HepG2 (cell line): ENCODE results near the gene FBXL22. TPM values are rescaled to one million over a fixed set of nuclear protein-coding genes. Genes with fewer than 3 reads are reported as not detected.

Experiments
- AGO1 ChIP-seq: fragments of 200-400 bp; formaldehyde crosslinking; IDR thresholded peaks from 2 replicates; pipeline ENCODE4 v1.6.1; 2017; ENCODE audit warnings: mild to moderate bottlenecking, low read depth, low read length, moderate library complexity; ENCODE audit not compliant: poor library complexity, severe bottlenecking
- ATRX ChIP-seq: sonication (generic); formaldehyde crosslinking; IDR thresholded peaks from 2 replicates; pipeline ENCODE4 v1.4.0; 2020; ENCODE audit warnings: missing genetic modification reagents, borderline replicate concordance
- FOXM1 ChIP-seq: sonication (generic); formaldehyde crosslinking; IDR thresholded peaks from 2 replicates; pipeline ENCODE4 v1.5.0; 2020; ENCODE audit warnings: missing genetic modification reagents
- FOXP4 ChIP-seq: sonication (generic); formaldehyde crosslinking; IDR thresholded peaks from 2 replicates; pipeline ENCODE4 v1.4.0; 2020; ENCODE audit warnings: missing genetic modification reagents
- HDAC1 ChIP-seq: sonication (generic); formaldehyde crosslinking; IDR thresholded peaks from 2 replicates; pipeline ENCODE4 v1.5.1; 2020; ENCODE audit warnings: mild to moderate bottlenecking, missing genetic modification reagents
- HNRNPK ChIP-seq: fragments of 200-400 bp; formaldehyde crosslinking; IDR thresholded peaks from 2 replicates; pipeline ENCODE4 v1.6.1; 2018; ENCODE audit warnings: low read length, low read depth, moderate library complexity, mild to moderate bottlenecking; ENCODE audit not compliant: poor library complexity, severe bottlenecking
- IKZF5 ChIP-seq: IDR thresholded peaks from 2 replicates; pipeline ENCODE4 v1.6.1; 2018; ENCODE audit warnings: missing genetic modification reagents, mild to moderate bottlenecking, missing compliant biosample characterization
- SAFB2 ChIP-seq: sonication (generic); formaldehyde crosslinking; IDR thresholded peaks from 2 replicates; pipeline ENCODE4 v1.5.1; 2020; ENCODE audit warnings: missing genetic modification reagents, low read depth, mild to moderate bottlenecking, borderline replicate concordance
- SMAD1 ChIP-seq: sonication (generic); formaldehyde crosslinking; IDR thresholded peaks from 2 replicates; pipeline ENCODE4 v1.4.0; 2020; ENCODE audit warnings: missing genetic modification reagents, low read depth, mild to moderate bottlenecking, borderline replicate concordance
- TBX3 ChIP-seq: fragments of 450-650 bp; IDR thresholded peaks from 2 replicates; pipeline ENCODE4 v1.6.1; 2017; ENCODE audit warnings: antibody characterized with exemption, mild to moderate bottlenecking, inconsistent platforms, borderline replicate concordance
- TEAD3 ChIP-seq: optimal IDR thresholded peaks from 2 replicates; pipeline ENCODE3; 2016; ENCODE audit warnings: borderline replicate concordance
- ZBTB25 ChIP-seq: IDR thresholded peaks from 2 replicates; pipeline ENCODE4 v1.6.1; 2018; ENCODE audit warnings: missing genetic modification reagents
- ZNF441 ChIP-seq: sonication (generic); formaldehyde crosslinking; IDR thresholded peaks from 2 replicates; pipeline ENCODE4 v1.7.0; 2021; ENCODE audit warnings: missing genetic modification reagents, borderline replicate concordance
- ZNF569 ChIP-seq: sonication (generic); formaldehyde crosslinking; IDR thresholded peaks from 2 replicates; pipeline ENCODE4 v1.5.0; 2020; ENCODE audit warnings: mild to moderate bottlenecking, missing genetic modification reagents, moderate library complexity, borderline replicate concordance
- ZNF576 ChIP-seq: sonication (generic); formaldehyde crosslinking; IDR thresholded peaks from 2 replicates; pipeline ENCODE4 v1.4.0; 2020; ENCODE audit warnings: mild to moderate bottlenecking, missing genetic modification reagents
- ZNF629 ChIP-seq: sonication (generic); formaldehyde crosslinking; conservative IDR thresholded peaks from 2 replicates; pipeline ENCODE4 v1.5.0; 2020; ENCODE audit warnings: missing genetic modification reagents
- ZNF709 ChIP-seq: sonication (generic); formaldehyde crosslinking; IDR thresholded peaks from 2 replicates; pipeline ENCODE4 v1.5.0; 2020; ENCODE audit warnings: mild to moderate bottlenecking, missing genetic modification reagents
- ZNF776 ChIP-seq: sonication (generic); formaldehyde crosslinking; IDR thresholded peaks from 2 replicates; pipeline ENCODE4 v1.4.0; 2020; ENCODE audit warnings: mild to moderate bottlenecking, missing genetic modification reagents
- ZNF792 ChIP-seq: IDR thresholded peaks from 2 replicates; pipeline ENCODE4 v1.6.1; 2016
- polyA plus RNA-seq, 8 experiments: library from polyadenylated mRNA; depleted of rRNA in 3 of 8; stranded (reverse) in 7 of 8; unstranded in 1 of 8; fragments of >200 nt; fragmentation: Illumina TruSeq in 4 of 8; extraction: Trizol in 4 of 8; gene quantifications; 2 replicates each; pipeline versions ENCODE4 v1.2.1 to v1.2.3, GENCODE V29; 2011 to 2016; ENCODE audit warnings: low read depth in 4 of 8, missing spikeins in 1 of 8, mixed read lengths in 1 of 8; ENCODE audit not compliant: insufficient read depth in 1 of 8
- total RNA-seq, 5 experiments: library from RNA; depleted of rRNA; stranded (reverse); fragments of >200 nt; fragmentation: Illumina TruSeq; extraction: Trizol; gene quantifications; 2 replicates each; pipeline ENCODE4 v1.2.3, GENCODE V29; 2016; ENCODE audit warnings: low read depth in 1 of 5
- TF ChIP-seq, protein P1 (sequence below): sonication (generic); formaldehyde crosslinking; IDR thresholded peaks from 2 replicates; pipeline ENCODE4 v1.9.0; 2021; ENCODE audit warnings: missing genetic modification reagents, mild to moderate bottlenecking, borderline replicate concordance
- TF ChIP-seq, protein P2 (sequence below): sonication (generic); formaldehyde crosslinking; IDR thresholded peaks from 2 replicates; pipeline ENCODE4 v1.8.1; 2023; ENCODE audit warnings: mild to moderate bottlenecking, inconsistent platforms, moderate library complexity, missing genetic modification reagents, borderline replicate concordance

Gene FBXL22
- total and polyA plus RNA-seq, 2 of the 13 experiments (the other 11 are each of a cell fraction or from before 2014, with no cell fraction given): 0.15 to 0.33 TPM

GRCh38 chr15:63610209-63610841 is 13.1 kb downstream of the FBXL22 start (continued):
- TF ChIP-seq ZNF441 (CRISPR knock-in tag) (no peak), ZNF709 (CRISPR knock-in tag) (no peak), ZNF576 (no peak), HNRNPK (no peak), IKZF5 (CRISPR knock-in tag) (peak; percentile 29; the same call in 1 of the 2 replicates), SAFB2 (CRISPR knock-in tag) (no peak), HDAC1 (CRISPR knock-in tag) (no peak), ATRX (CRISPR knock-in tag) (no peak), ZNF629 (CRISPR knock-in tag) (no peak), ZNF569 (CRISPR knock-in tag) (no peak), SMAD1 (CRISPR knock-in tag) (no peak), TBX3 (no peak), FOXM1 (no peak), AGO1 (no peak), ZBTB25 (CRISPR knock-in tag) (no peak), TEAD3 (CRISPR knock-in tag) (peak; percentile 16), ZNF776 (CRISPR knock-in tag) (no peak), ZNF792 (CRISPR knock-in tag) (no peak), FOXP4 (CRISPR knock-in tag) (0 out of 2 replicates have a peak, but pooled peaks have one; percentile 22)
- TF ChIP-seq, protein P1, sequence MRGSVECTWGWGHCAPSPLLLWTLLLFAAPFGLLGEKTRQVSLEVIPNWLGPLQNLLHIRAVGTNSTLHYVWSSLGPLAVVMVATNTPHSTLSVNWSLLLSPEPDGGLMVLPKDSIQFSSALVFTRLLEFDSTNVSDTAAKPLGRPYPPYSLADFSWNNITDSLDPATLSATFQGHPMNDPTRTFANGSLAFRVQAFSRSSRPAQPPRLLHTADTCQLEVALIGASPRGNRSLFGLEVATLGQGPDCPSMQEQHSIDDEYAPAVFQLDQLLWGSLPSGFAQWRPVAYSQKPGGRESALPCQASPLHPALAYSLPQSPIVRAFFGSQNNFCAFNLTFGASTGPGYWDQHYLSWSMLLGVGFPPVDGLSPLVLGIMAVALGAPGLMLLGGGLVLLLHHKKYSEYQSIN (CRISPR knock-in tag): no peak
- TF ChIP-seq, protein P2, sequence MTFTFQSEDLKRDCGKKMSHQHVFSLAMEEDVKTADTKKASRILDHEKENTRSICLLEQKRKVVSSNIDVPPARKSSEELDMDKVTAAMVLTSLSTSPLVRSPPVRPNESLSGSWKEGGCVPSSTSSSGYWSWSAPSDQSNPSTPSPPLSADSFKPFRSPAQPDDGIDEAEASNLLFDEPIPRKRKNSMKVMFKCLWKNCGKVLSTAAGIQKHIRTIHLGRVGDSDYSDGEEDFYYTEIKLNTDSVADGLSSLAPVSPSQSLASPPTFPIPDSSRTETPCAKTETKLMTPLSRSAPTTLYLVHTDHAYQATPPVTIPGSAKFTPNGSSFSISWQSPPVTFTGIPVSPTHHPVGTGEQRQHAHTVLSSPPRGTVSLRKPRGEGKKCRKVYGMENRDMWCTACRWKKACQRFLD (CRISPR knock-in tag): no peak
